Measurements from ENCODE around the gene ALAS1.
"Not testable (repeated sequence)": the region's sequence is repeated elsewhere in the genome, so short reads cannot be mapped to it uniquely, and the experiment has no call there.

Gene ALAS1

GRCh38 chr3:52197842-52198625 is at the start of gene ALAS1:
Gene ALAS1, plus strand, starts transcription at chr3:52198160. Its CDS starts 1,082 bp downstream, at chr3:52199242.
- peak within 1 kb of the TSS; percentile 88 for H3K4me3 ChIP-seq (ENCODE audit: low read length)
- TF ChIP-seq ZNF274 (IDR thresholded peaks at IDR 0.05; ENCODE audit: low read depth, low read length), result no peak

- no peak overlapping the region for H3K4me3 ChIP-seq (ENCODE audit: low read length)
- TF ChIP-seq ZNF274 (IDR thresholded peaks at IDR 0.05; ENCODE audit: low read depth, low read length), result no peak
Observed at GRCh38 chr3:52149021-52149420, 48.9 kb upstream of the ALAS1 start.

DNA sequence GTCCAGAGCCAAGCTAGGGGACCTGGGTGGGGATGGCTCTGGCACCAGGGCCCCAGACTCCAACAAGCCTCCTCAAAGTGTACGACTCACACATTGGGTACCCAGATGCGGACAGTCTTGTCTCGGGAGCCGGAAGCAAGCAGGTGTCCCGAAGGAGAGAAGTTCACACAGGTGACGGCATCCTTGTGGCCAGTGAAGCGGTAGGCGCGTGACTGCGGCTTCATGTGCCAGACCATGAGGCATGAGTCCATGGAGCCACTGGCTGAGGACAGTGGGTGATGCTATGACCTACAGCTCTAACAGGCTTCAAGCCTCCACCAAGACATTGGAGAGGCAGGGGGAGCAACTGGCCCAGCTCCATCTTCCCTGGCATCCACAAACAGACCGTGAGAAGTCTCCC is 48.2 kb upstream of the ALAS1 start:
- H3K4me3 ChIP-seq (ENCODE audit: low read length), result no peak overlapping the region
- no peak for TF ChIP-seq ZNF274 (IDR thresholded peaks at IDR 0.05; ENCODE audit: low read depth, low read length)

DNA sequence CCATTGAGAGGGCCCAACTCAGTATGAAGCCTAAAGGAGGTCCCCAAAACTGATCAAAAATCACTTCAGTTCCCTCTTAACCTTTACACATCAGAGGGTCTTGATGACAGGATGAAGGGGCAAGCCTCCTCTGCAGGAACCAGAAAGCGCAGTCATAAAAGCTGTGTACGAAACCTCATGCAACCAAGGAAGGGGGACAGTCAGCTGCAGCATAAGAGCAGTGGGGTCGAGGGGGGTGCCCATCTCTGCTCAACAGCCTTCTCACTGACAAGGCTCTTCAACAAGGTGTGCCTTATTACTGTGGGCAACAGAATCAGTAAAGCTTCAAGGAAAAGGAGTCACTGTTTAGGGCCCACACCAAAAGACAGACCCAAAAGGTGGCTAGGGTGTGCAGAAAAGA is 47.6 kb upstream of the ALAS1 start:
- no peak for TF ChIP-seq ZNF274 (IDR thresholded peaks at IDR 0.05; ENCODE audit: low read depth, low read length)

DNA sequence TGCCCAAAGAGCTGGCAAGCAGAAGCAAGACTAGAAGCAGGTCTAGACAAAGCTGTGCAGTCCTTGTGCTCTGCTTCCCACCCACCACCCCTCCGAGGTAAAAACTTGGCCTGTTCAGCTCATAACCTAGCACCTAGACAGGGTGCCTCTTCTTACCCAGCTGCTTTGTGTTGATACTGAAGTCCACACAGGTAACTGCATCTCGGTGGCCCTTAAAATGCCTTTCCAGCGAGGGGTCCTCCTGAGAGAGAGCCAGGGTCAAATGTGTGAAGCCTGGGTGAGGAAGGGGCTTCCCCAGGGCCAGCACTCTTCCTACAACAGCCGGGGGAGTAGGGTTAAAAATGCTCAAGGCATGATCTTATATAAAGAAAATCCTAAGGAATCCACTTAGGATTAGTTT is 47.1 kb upstream of the ALAS1 start:
- TF ChIP-seq ZNF274 (IDR thresholded peaks at IDR 0.05; ENCODE audit: low read depth, low read length), result no peak
- H3K4me3 ChIP-seq (ENCODE audit: low read length), result no peak overlapping the region

More for the DNA sequence above, 47.6 kb upstream of the ALAS1 start:
- no peak overlapping the region for H3K4me3 ChIP-seq (ENCODE audit: low read length)

DNA sequence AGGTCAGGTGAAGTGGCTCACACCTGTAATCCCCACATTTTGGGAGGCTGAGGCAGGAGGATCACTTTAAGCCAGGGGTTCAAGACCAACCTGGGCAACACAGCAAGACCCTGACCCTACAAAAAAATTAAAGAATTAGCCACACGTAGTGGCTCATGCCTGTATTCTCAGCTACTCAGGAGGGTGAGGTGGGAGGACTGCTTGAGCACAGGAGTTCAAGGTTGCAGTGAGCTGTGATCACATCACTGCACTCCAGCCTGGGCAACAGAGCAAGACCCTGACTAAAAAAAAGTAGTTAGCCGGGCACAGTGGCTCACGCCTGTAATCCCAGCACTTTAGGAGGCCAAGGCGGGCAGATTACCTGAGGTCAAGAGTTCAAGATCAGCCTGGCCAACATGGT is 46.0 kb upstream of the ALAS1 start:
- H3K4me3 ChIP-seq (ENCODE audit: low read length), result not testable (repeated sequence)

DNA sequence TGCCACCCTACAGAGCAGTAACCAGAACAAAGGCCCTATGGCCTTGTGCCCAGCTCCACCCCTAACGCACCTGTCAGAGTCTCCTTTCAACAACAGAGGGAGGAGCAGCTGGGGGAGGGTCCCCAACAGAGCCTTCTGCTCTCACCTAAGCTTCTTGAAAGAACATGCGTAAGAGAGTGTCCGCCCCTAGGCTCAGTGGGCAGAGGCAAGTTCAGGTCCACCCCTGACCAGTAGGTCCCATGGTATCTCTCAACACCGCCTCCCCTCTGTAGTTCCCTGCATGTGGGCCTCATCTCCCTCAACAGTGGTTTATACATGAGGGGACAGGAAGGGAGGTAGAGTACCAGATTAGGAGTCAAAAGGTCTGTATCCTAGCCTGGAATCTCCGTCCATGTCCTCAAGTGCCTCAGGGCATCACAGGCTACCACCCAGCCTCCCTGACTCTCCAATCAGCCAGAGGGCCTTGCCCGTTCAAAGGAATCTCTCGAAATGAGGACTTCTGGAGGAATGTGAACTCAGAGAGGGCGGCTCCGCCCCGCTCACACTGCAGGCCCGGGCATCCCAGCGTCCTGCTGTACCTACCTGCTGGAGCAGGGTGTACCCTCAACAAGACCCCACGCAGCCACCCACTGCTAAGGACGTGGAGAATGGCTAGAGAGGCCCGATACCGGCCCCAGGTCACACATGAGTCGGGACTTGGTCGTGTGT is 44.4 kb upstream of the ALAS1 start:
- no peak for TF ChIP-seq ZNF274 (IDR thresholded peaks at IDR 0.05; ENCODE audit: low read depth, low read length)
- H3K4me3 ChIP-seq (ENCODE audit: low read length), result peak overlapping the region; percentile 80

DNA sequence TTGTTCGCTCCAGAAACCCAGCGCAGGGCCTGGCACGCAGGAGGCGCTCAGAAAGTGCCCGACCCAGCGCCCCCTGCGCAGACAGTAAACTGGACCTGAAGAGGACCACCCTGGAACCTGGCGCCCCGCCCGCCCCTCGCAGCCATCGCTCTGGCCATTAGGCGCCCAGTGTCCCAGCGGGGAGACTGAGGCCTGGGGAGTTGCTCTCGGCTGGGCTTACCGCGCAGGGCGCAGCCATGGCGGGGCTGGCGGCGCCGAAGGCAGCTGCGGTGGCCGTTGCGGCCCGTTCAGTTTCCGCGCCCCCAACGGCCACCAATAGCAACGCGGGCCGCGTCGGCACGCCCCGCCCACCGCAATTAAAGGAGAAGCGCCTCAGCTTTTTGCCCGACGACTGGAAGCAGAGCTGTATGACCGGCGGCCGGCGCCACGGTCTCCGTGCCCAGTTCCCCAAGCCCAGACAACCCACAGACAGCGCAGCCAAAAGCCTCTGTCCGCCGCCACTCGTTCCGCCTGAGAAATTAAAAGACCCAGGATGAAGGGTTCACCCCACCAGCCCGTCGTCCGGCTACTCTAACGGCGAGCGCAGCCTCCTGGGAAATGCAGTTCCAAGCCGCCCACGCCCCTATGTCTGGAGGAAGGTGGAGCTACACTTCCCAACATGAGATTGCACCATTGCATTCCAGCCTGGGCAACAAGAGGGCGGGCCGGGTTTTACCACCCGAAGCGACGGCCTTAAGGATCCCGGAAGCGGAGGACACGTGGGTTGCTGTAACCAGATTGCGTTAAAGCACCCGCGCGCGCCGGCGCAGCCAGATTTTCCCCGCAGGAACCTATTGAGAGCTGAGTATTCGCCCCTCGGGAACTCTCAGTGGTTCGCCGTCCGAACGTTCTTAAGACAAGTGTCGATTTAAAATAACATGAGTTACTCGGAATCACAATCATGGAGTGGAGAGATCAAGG is 43.5 kb upstream of the ALAS1 start, which contains the start of gene POC1A:
Gene POC1A, minus strand, starts transcription at position 289 of the 960 bp plus-strand sequence. Its CDS starts 51 bp downstream, at position 238.
- no peak for TF ChIP-seq ZNF274 (IDR thresholded peaks at IDR 0.05; ENCODE audit: low read depth, low read length)
- peak within 1 kb of the TSS; percentile 80 for H3K4me3 ChIP-seq (ENCODE audit: low read length)

GRCh38 chr3:52155912-52156311 is 42.0 kb upstream of the ALAS1 start:
- no peak for TF ChIP-seq ZNF274 (IDR thresholded peaks at IDR 0.05; ENCODE audit: low read depth, low read length)
- H3K4me3 ChIP-seq (ENCODE audit: low read length), result no peak overlapping the region

GRCh38 chr3:52159503-52159902 is 38.5 kb upstream of the ALAS1 start:
- TF ChIP-seq ZNF274 (IDR thresholded peaks at IDR 0.05; ENCODE audit: low read depth, low read length), result no peak
- no peak overlapping the region for H3K4me3 ChIP-seq (ENCODE audit: low read length)

GRCh38 chr3:52162250-52162872 is 35.6 kb upstream of the ALAS1 start:
- H3K4me3 ChIP-seq (ENCODE audit: low read length), result no peak overlapping the region
- TF ChIP-seq ZNF274 (IDR thresholded peaks at IDR 0.05; ENCODE audit: low read depth, low read length), result no peak

GRCh38 chr3:52167240-52167639 is 30.7 kb upstream of the ALAS1 start:
- H3K4me3 ChIP-seq (ENCODE audit: low read length), result no peak overlapping the region
- TF ChIP-seq ZNF274 (IDR thresholded peaks at IDR 0.05; ENCODE audit: low read depth, low read length), result no peak

GRCh38 chr3:52170217-52170616 is 27.7 kb upstream of the ALAS1 start:
- H3K4me3 ChIP-seq (ENCODE audit: low read length), result not testable (repeated sequence)
